Chondrocyte (in vitro differentiated cells): Measurements from ENCODE around the gene COL5A1. TPM values are rescaled to one million over a fixed set of nuclear protein-coding genes. Genes with fewer than 3 reads are reported as not detected.
A peak's percentile ranks its signal among the peaks of the same experiment; 100 is the strongest.

Experiments
- DNase-seq: peaks from one replicate; pipeline ENCODE4 v3.0.0; 2021; ENCODE audit warnings: mixed read lengths, low spot score
- H3K27ac Mint-ChIP-seq: one replicate; pipeline ENCODE4 v1.8.0; 2021; ENCODE audit warnings: mild to moderate bottlenecking, moderate library complexity, mixed read lengths; ENCODE audit not compliant: unreplicated experiment
- H3K27me3 Mint-ChIP-seq: 2 replicates; pipeline ENCODE4 v1.8.0; 2021; ENCODE audit warnings: low read depth, mixed read lengths
- H3K36me3 Mint-ChIP-seq: 2 replicates; pipeline ENCODE4 v1.8.0; 2021; ENCODE audit warnings: low read depth, mixed read lengths
- H3K4me1 Mint-ChIP-seq: 2 replicates; pipeline ENCODE4 v1.8.0; 2021; ENCODE audit warnings: low read depth, mild to moderate bottlenecking, mixed read lengths
- H3K4me3 Mint-ChIP-seq: one replicate; pipeline ENCODE4 v1.8.0; 2021; ENCODE audit warnings: mild to moderate bottlenecking, moderate library complexity, mixed read lengths; ENCODE audit not compliant: unreplicated experiment
- H3K9me3 Mint-ChIP-seq: 2 replicates; pipeline ENCODE4 v1.8.0; 2021; ENCODE audit warnings: low read depth, mixed read lengths
- CTCF ChIP-seq: fragments of 200-600 bp; sonication (generic); IDR thresholded peaks from 2 replicates; pipeline ENCODE4 v1.5.0; 2021; ENCODE audit warnings: antibody characterized with exemption, mild to moderate bottlenecking, moderate library complexity
- total RNA-seq: library from RNA; stranded (reverse); gene quantifications from 3 replicates; pipeline ENCODE4 v1.2.1, GENCODE V29; 2021

The COL5A1 gene
- total RNA-seq, 1 donor from 2014 or later = 2,235 TPM

- Mint-ChIP-seq H3K9me3 (no peaks in the 10 kb centered on the region), H3K27me3 (no peaks in the 10 kb centered on the region), H3K27ac (peak overlapping the region; percentile 93), H3K4me3 (peak overlapping the region; percentile 38), H3K36me3 (peaks cover 39% of the 10 kb centered on the region), H3K4me1 (peaks cover 84% of the 10 kb centered on the region)
- DNase-seq = peak; percentile 81
- no peak for TF ChIP-seq CTCF
Measured at GRCh38 chr9:134648701-134649530, 7.3 kb downstream of the COL5A1 start.

GRCh38 chr9:134650431-134651190 lies 9.0 kb downstream of the COL5A1 start:
- Mint-ChIP-seq H3K9me3 (no peaks in the 10 kb centered on the region), H3K27ac (peak overlapping the region; percentile 94), H3K4me3 (no peak overlapping the region), H3K36me3 (peaks cover 37% of the 10 kb centered on the region), H3K27me3 (no peaks in the 10 kb centered on the region), H3K4me1 (peaks cover 76% of the 10 kb centered on the region)
- peak; percentile 88 for DNase-seq
- TF ChIP-seq CTCF = no peak

- H3K4me1 Mint-ChIP-seq = peaks cover 71% of the 10 kb centered on the region
- DNase-seq = peak; percentile 64
- H3K4me3 Mint-ChIP-seq = peak overlapping the region; percentile 41
- no peaks in the 10 kb centered on the region for H3K9me3 Mint-ChIP-seq
- H3K36me3 Mint-ChIP-seq = peaks cover 30% of the 10 kb centered on the region
- TF ChIP-seq CTCF = no peak
- H3K27ac Mint-ChIP-seq = peak overlapping the region; percentile 94
- no peaks in the 10 kb centered on the region for H3K27me3 Mint-ChIP-seq
Measured at GRCh38 chr9:134651226-134651905, 9.8 kb downstream of the COL5A1 start.

- H3K27ac Mint-ChIP-seq = peak overlapping the region; percentile 94
- H3K27me3 Mint-ChIP-seq = no peaks in the 10 kb centered on the region
- peaks cover 22% of the 10 kb centered on the region for H3K36me3 Mint-ChIP-seq
- no peaks in the 10 kb centered on the region for H3K9me3 Mint-ChIP-seq
- DNase-seq = peak; percentile 64
- no peak for TF ChIP-seq CTCF
- H3K4me3 Mint-ChIP-seq = peak overlapping the region; percentile 41
- peaks cover 62% of the 10 kb centered on the region for H3K4me1 Mint-ChIP-seq
Measured at GRCh38 chr9:134652291-134653225, 11.0 kb downstream of the COL5A1 start.
